CD4-positive, alpha-beta T cell treated with Interleukin-15 for 4 hours (primary cell): ENCODE results near the gene SEC62.
"Not testable (repeated sequence)": the region's sequence is repeated elsewhere in the genome, so short reads cannot be mapped to it uniquely, and the experiment has no call there.

Experiments
- DNase-seq: peaks from one replicate; pipeline ENCODE4 v3.0.0-alpha.2; 2020; ENCODE audit warnings: low spot score

The SEC62 gene

DNA sequence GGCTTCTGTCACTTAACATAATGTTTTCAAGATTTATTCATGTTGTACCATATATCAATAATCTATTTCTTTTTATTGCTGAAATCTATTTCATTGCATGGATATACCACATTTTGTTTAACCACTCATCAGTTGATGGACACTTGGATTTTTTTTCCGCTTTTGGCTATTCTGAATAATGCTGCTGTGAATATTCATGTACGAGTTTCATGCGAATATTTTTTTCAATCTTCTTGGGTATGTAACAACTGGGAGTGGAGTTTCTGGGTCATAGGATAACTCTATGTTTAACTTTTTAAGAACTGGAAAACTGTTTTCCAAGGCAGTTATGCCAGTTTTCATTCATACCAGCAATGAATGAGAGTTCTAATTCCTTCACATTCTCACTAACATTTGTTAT lies 49.5 kb downstream of the SEC62 start:
- no peak for DNase-seq

DNA sequence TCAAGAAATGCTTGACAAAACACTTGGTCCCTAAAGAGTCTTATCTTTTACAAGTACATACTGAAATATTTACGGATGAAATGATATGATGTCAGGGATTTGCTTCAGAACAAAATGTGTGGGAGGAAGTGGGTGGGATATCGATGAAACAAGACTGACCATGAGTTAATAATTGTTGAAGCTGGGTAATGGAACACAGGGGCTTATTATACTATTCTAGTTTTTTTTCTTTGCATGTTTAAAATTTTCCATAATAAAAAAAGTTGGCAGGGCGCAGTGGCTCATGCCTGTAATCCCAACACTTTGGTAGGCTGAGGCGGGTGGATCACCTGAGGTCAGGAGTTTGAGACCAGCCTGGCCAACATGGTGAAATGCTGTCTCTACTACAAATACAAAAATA lies 52.7 kb downstream of the SEC62 start:
- DNase-seq = not testable (repeated sequence)

DNA sequence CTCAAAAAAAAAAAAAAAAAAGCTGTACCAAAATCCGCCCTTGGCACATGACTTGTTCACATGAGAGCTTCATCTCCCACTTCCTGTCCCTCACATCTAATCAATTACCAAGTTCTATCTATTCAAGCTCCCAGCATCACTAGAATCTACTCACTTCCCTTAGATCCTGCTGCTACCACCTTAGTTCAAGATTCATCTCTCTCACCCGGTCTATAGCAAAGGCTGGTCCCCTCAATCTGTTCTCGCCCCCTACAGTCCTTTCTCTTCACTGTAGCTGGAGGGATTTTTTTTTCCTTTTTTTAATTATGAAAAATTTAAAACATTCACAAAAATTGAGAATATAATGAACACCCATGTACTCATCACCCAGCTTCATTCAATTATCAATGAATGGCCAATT lies 54.5 kb downstream of the SEC62 start:
- no peak for DNase-seq

DNA sequence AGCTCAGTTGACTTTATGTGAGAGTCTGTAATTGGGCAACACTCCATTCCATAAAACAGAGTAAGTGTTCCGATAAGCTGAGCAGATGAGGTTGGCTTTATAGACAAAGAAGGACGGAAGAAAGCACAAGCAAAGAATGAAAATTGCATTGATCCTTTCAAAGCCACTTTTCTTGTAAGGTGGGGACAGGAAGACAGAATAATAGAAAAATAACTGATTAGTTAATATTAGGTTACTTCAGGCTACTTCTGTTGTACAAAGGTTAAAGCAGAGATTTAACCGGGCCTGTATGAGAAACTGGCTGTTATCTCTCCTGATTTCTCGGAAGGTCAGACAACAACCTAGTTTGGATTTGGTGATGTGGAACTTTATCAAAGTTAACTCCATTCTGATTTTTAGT lies 55.7 kb downstream of the SEC62 start:
- no peak for DNase-seq

DNA sequence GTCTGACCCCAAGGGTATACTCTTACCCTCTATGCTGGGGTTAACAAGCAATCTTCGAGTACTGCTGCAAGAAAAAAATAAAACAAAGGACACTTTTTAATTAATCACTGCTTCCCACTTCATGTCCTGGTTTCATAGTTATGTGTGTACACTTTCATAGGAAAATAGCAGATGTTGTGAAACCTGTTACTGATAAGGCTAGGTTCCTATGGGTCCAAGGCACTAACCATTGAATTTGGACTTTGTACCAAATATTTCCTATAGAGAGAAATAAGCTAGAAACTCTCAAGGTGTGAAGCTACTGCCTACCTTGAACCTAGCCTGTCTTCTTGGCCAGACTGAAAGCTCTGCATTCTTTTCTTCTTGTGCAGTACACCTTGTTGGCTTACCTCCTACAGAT lies 56.6 kb downstream of the SEC62 start:
- no peak for DNase-seq

DNA sequence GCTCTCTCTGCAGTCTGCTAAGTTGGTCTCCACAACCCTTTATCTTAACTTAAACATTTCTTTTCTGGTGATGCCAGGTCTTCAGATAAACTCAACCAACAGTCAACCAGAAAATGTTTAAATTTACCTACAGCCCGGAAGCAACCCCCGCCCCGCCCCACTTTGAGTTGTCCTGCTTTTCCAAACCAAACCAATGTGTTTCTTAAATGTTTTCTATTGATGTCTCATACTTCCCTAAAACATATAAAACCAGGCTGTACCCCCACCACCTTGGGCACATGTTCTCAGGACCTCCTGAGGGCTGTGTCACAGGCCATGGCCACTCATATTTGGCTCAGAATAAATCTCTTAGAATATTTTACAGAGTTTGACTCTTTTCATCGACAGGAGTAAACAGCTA lies 58.0 kb downstream of the SEC62 start:
- no peak for DNase-seq

DNA sequence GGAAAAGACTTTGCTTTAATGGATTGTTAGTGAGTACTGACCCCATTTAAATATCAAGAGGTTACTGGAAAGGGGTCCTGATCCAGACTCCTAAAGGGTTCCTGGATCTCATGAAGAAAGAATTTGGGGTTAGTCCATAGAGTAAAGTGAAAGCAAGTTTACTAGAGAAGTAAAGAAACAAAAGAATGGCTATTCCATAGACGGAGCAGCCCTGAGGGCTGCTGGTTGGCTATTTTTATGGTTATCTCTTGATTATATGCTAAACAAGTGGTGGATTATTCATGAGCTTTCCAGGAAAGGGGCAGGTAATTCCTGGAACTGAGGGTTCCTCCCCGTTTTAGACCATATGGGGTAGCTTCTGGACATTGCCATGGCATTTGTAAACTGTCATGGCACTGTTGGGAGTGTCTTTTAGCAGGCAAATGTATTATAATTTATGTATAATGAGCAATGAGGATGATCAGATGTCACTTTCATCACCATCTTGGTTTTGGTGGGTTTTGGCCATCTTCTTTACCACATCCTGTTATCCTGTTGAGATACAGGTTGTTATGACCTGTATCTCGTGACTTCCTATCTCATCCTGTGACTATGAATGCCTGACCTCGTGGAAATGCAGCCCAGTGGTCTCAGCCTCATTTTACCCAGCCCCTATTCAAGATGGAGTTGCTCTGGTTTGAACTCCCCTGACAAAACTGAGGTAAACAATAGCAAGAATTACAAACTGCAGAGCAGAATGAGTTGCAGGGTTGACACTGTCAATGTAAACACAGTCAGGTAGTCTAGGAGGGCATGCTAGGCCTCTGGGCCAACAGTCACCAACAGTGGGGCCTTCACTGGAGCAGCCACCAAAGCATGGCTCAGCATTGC lies 60.9 kb downstream of the SEC62 start:
- DNase-seq = no peak

DNA sequence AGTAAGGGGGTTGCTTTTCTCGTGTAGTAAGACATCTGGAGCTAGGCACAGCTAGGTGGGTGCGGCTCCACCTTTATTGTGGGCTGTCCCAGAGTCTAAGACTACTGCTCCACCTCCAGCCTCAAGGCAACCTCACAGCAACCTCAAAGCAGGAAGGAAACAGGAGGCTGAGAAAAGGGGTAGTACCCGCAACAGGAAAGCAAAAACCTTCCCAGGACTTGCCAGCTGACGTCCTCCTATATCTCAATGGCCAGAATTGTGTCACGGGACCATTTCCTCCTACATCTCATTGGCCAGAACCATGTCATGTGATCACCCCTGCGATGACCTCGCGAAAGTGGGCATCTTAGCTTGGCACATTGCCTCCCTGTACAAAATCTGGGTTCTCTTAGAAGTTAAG lies 66.9 kb downstream of the SEC62 start:
- peak; percentile 31 for DNase-seq

DNA sequence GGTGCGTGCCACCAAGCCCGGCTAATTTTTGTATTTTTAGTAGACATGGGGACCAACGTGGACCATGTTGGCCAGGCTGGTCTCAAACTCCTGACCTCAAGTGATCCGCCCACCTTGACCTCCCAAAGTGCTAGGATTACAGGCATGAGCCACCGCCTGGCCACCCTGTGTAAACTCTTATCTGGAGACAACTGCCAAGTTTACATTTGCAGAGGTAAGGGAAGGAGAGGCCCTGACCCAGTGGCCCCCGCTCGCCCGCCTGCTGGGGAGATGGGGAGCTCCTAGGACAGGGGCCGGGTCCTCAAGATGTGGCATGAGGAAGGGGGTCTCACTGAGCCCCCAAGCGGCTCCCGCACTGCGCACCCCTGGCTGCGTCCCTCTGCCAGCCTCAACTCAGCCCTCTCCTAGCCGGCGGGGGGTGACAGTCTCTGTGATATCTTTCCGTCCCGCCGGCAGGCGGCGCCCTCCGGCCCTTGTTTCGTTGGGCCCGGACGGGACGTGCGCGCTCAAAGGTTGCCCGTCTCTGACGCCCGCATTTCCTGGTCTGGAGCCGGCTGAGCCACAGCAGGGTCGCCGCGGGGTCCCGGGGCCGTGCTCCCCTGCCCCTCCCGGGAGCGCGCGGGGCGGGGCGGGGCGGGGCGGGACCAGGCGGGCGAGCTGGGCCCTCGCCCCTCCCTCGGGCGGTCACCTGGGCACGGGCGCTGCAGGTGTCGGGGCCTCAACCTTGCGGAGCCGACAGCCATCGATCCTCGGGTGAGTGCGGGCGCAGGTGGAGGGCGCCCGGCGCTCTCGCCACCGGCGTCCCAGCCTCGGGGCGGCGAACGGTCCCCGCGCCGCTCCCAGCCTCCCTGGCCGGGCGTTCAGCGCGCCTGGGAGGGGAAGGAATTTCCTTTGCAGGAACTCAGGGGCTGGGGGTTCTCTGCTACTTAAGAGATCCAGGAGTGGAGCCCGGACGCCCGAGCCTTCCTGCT lies 71.1 kb downstream of the SEC62 start, which contains the start of gene GPR160:
GPR160 (plus strand) TSS at position 533 of the 971 bp plus-strand sequence. CDS start 45,978 bp downstream, outside the sequence.
- peak; percentile 80 for DNase-seq

DNA sequence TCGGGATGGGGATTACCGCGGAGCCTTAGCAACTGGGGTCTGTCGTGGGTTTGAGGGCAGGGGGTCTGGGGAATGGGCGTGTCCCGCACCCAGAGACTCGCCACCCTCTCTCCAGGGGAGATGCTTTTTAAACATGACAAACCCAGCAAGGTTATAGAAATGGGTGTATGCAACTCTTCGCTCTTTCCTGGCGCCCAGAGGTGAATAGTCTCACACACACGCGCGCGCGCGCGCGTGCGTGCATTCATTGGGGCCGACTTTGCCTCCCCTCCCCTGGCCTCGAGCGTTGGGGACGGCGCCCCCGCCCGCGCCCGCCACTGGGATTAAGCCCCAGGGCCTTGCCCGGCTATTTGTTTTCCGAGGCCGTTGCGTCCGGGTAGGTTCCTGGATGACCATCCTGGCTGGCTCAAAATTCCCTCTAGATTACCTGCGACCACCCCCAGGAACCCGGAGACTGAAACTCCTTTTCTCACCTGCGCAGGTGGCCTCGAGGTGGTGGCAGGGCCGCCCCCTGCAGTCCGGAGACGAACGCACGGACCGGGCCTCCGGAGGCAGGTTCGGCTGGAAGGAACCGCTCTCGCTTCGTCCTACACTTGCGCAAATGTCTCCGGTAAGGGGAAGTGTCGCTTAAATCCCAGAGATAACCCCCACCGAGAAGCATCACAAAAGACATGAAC lies 72.0 kb downstream of the SEC62 start:
- DNase-seq = peak; percentile 21

DNA sequence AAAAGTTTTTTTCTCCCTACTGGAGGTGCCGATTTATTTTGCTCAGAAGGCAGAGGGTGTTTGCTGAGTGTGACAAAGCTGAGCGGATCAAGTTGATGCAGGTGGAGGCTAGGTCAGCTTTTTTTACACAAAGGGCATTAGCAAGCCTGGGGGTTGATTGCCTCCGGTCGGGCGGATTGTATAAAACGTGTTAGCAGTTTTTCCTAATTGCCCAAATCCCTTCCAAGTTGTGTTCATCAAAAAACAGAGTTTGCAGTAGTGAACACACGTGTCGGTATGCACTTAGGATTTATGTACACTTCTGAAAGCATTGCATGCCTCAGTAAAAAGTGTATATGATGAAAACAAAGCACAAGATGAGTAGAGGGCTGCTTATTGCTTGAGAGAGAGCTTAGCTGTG lies 73.8 kb downstream of the SEC62 start:
- DNase-seq = no peak

DNA sequence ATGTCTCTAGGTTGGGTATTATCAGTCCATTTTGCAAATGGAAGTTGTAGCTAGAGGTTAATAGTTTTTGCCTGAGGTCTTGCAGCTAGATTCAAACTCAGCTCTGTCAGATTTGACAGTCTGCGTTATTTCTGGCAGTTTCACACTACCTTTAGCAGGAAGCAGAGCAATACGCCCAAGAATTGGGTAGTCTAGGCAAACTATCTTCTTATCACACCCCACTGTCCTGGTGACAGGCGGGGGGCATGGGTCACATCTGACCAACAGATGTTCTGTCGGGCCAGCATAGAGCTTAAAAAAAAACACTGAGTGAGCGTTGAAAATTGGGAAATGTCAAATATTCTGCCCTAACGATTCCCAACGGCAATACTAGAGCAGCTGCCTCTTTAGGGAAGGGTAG lies 76.9 kb downstream of the SEC62 start:
- DNase-seq = no peak

DNA sequence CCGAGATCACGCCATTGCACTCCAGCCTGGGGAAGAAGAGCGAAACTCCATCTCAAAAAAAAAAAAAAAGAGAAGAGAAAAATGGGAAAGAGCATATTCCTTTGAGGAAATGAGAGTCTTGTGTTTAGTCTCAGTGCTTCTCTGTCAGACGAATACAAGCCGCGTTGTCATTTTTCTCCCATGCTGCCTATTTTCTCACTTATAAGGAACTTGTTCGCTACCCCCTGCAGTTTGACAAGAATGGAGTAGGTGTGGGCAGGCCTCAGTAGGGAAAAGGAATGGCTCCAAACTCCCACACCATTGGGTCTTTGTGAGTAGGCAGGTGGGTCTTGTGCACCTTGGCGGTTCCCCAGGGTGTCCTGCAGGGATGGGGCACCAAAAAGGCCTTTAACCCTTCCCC lies 77.7 kb downstream of the SEC62 start:
- no peak for DNase-seq

DNA sequence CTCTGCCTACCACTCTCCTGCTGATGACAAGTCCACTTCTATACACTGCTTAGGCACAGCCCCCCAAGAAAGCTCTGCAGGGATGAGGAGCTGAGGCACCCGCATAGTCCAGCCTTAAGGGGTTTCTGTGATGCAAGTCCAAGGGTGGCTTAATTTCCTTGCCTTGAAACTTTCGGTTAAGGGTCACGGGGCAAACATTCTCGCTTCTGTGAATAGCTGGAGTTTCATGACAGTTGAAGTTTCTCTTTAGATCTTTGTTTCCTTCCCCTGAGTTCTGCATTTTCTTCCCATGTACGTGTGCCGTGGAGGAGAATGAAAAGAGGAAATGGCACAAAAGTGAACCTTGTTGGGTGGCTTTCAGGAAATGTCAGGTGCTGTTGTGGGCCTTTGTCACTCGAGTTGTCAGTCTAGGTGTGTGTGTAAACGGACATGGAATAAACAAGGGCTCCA lies 78.2 kb downstream of the SEC62 start:
- DNase-seq = no peak

DNA sequence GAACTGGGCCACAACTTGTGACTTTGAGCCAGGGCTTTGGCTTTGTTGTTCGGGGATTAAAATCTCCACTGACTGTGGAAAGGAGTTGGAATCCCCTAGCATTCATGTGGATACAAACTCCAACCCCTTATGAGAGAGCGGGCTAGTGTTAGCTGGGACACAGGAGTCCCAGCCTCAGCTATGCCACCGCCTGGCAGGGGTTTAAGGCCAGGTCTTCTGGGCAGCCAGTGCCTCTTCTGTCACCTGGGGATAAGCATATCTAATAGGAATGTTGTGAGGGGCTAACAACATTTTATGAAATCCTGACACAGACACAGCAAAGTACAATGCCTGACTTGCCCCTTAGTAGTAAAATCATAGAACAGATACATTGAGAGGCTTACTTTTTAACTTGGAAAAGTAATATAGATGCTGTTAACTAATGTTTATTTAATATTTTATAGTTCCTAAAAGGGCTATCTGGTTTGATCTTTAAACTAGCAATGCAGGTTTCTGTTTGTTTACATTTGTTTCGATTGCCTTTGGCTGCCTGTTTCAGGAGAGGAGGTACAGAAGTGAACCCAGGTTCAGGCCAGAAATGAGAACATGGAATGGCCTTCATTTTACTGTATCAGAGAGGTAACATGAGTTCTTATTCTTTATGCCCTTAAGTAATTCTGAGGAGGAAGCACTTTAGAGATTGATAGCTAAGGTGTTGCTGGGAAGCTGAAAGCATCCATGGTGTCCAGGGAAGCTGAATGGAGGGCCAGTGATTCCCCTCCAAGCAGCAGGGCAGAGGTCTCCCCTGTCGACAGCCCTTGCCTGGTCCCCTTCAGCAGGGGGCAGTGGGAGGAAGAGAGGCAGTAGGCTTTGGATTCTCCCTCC lies 79.9 kb downstream of the SEC62 start:
- DNase-seq = no peak

DNA sequence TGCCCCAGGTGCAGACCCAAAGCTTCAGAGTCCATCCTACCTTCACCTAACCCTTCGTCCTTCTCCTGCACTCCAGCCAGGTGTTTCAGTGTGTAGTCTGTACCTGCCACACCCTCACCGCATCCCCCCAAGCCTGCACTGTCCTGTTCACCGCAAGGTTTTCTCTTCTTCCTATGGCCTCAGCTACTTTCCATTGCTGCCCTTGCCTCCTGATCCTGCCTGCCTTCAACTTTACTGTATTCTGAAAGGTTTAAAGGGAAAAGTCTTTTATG lies 80.5 kb downstream of the SEC62 start:
- DNase-seq = no peak
